GM19452 (cell line): ENCODE results near the gene DZIP3.
"Not testable (repeated sequence)": the region's sequence is repeated elsewhere in the genome, so short reads cannot be mapped to it uniquely, and the experiment has no call there.

Experiments
- ATAC-seq: cut with Tn5 transposase; IDR thresholded peaks from one replicate; pipeline ENCODE4 v1.9.1; 2021; ENCODE audit not compliant: unreplicated experiment

The DZIP3 gene

DNA sequence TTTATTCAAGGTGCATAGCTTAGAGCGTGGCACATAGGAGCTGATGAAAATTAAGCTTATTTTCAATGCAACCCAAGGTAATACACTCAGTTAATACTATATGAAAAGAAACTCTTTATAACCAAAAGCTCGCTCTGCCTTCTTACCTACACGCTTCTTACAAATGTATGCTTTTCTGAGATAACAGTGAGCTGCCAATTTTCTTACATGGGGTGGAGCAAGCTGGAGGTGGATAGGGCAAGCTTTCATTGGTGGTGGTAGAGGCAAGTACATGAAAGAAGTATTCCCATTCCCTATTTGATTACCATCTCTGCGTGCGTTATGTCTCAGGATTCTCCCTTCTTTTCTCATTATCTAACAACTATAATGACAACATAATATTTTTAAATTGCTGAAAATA is 8.9 kb downstream of the DZIP3 start:
- no peak for ATAC-seq

DNA sequence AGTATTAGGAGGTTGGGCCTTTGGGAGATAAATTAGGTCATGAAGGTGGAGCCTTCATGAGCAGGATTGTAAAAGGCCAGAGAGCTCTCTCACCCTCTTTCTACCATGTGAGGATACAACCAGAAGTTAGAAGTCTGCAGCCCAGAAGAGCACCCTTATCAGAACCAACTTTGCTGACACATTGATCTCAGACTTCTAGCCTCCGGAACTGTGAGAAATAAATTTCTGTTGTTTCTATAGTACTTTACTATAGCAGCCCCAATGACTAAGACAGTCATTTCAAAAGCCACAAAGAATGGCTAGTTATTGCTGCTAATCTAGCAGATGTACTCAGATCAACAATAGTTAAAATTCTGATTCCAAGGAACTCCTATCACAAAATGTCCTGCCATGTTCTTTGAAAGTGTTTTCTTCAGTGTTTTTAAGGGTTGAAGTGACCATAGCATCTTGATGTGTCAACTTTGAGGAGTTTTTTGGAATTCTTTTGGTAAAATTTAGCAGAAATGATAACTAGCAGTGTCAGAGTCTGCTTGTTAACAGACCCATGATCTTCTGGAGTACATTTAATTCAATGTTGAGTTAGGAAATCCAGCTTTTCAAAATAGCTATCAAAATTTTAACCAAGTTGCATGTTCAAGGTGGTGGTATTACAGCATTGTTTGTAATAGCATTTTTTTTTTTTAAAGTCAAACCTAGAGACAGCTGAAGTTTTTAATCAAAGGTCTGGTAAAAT is 10.3 kb downstream of the DZIP3 start:
- ATAC-seq, result no peak

DNA sequence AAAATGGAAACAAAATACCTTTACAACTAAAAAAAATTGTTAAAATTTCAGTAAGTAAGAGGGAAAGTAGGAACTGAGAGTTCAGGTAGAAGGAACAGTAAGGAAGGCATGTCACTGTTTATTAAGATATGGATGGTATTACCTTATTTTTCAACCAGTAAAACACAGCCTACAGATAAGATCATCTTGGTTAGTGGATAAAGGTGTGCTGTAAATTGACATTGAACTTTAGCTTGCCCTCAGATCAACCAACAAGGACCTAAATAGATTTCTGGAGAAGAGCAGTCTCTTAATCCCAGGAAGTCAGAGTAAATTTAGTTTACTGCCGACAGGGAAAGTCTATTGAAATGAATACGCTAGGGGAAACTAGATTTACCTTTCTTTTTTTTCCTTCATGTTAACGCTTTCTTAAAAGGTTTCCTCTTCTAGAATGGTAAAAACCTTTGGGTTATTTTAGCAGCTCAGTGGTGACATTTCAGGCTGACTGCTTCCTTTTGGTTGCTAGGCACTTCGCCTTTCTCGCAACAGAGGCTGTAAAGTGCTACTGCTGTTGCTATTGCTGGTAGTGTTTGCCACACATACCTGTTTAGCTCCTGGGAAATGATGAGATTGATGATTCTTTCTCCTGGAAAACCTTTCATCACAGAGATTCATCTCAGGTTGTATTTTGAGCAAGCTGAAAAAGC is 12.9 kb downstream of the DZIP3 start:
- peak; percentile 52 for ATAC-seq

DNA sequence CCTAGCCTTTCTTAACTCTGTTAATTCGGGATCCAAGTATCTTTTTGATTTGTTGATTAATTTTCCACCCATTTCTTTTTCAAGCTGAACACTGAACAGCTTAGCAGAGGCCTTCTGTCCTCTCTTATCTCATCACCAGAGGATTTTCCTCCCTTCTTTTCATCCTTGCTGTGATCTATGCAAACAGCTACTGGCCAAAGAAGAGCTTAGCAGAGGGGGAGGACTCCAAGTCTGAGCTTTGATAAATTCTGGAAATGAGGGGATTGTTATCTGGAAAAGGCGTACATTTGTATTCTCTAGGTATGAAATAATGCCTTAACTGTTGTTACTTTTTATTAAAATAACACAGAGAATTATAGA is 13.4 kb downstream of the DZIP3 start:
- ATAC-seq, result no peak

DNA sequence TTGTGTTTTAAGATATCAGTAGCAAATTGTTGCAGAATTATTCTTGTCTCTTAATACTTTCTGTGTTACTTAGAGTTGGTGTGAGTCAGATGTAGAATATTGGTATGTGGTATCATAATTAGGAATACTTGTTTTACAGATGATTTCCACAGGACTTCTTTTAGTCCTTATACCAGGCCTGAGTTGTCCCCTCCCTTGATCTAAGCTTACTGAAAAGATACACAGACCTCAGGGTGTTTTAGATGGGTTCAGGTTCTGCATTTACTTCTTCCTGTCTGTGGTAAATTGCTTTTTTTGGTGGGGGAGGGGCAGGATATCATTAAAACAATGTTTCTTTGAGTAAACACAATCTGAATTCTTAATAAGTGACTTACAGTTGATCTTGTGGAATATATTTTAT is 14.2 kb downstream of the DZIP3 start:
- ATAC-seq, result no peak

DNA sequence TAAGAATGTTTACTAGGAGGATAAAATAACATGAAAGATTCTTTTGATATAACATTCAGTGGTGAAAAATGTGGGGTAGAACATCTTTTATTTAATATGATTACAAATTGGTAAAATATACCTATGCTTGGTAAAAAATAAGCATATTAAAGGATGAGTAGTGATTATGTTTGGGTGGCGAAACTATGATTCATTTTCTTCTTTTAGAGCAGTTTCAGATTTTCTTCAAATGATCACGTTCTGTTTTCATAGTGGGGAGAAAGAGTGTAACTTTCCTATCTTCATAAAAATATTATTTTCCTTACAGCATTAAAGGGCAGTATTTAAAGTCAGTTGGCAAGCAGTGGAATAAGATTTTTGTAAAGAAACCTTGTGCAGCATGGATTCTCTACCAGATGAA is 15.5 kb downstream of the DZIP3 start:
- ATAC-seq, result no peak

DNA sequence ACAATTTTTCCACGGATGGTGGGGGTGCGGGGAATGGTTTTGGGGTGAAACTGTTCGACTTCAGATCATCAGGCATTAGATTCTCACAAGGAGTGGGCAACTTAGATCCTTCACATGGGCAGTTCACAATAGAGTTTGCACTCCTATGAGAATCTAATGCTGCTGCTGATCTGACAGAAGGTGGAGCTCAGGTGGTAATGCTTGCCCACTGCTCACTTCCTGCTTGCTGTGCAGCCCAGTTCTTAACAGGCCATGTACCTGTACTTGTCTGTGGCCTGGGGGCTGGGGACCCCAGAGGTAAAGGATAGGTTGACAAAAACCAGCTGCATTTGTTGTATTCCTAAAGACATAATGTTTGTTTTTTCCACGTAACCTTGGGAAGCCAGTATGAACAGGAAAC is 16.0 kb downstream of the DZIP3 start:
- no peak for ATAC-seq

DNA sequence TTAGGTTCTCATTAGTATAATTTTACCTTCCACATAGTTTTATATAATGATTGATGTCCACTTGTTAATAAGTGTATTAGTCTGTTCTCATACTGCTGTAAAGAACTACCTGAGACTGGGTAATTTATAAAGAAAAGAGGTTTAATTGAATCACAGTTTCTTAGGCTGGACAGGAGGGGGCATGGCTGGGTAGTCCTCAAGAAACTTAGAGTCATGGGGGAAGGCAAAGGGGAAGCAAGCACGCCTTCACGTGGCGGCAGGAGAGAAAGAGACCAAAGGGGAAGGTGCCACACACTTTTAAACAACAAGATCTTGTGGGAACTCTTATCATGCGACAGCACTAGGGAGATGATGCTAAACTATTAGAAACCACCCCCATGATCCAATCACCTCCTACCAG is 19.2 kb downstream of the DZIP3 start:
- ATAC-seq, result no peak

DNA sequence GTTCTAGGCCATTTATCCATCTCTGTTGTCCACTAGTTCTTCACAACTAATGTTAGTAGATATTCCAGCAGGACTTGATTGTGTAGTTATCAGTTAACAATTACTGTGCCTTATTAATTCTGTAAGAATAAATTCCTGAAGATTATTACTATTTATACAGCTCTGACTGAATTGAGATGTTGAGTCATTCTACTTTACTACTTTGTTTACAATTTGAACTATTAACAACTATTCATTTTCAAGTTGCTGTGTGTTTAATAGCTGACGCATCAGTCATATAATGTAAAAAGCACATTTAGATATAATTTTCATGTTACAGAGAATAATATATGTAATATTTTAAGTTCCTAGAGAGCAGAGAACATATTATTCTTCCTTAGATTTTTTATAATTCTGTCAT is 21.1 kb downstream of the DZIP3 start:
- ATAC-seq, result no peak

DNA sequence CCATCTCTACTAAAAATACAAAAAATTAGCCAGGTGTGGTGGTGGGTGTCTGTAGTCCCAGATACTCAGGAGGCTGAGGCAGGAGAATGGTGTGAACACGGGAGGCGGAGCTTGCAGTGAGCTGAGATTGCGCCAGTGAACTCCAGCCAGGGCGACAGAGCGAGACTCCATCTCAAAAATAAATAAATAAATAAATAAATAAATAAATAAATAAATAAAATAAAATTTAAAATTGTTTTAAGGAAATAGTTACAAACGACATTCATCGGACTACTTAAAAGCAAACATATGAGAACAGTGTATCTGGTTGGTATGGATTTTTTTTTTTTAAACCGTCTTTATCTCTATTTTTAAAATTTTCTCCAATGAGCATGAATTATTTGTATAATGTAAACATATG is 26.6 kb downstream of the DZIP3 start:
- not testable (repeated sequence) for ATAC-seq

DNA sequence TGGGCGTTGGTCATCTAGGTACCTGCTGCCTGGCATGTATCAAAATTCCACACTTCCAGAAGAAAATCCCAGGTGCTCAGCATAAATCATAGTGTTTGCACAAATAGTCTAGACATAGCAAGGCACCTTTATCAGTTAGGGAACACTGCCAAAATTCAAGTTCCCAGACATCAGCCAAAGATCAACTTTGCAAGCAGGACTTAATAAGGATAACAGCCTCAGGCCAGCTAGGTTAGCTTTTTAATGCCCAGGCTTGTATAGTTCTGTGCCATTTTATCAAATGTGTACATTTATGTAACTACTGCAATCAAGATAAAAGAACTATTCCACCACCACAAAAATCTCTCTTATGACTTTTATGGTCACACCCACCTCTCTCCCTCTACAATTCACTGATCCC is 30.7 kb downstream of the DZIP3 start:
- ATAC-seq, result no peak

DNA sequence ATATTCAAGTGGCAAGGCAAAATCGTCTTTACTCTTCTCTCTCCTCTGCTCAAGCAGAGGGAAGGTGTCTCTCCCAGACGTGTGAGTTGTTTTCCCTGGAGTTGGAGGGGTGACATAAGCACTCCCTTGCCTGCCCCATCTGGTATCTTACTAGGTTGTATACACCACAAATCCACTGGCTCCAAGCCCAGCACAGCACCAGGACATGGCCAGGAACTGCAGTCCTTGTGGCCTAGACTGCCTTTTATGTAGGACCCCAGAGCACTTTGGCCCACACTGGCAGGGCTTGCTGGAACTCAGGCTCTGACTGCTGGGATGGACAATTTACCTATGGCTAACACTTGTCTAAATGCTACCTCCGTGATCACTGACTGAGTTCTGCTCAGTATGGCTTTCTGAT is 34.0 kb downstream of the DZIP3 start:
- no peak for ATAC-seq

DNA sequence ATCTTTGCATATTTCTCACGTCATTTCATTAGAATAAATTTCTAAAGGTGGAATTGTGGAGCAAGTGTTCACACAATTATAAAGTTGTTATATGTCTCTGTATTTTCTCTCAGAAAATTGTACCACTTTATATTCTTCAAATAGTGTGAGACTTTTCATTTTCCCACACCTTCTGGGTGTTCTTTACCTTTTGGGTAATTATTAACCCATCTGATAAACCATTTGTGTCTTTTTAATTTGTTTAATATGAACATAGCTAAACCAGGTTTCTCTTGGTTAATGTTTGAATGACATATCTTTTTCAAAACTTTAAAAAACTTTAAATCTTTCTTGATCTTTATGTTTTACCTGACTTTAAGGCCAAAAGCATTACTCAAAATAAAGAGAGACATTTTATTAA is 40.5 kb downstream of the DZIP3 start:
- ATAC-seq, result no peak

DNA sequence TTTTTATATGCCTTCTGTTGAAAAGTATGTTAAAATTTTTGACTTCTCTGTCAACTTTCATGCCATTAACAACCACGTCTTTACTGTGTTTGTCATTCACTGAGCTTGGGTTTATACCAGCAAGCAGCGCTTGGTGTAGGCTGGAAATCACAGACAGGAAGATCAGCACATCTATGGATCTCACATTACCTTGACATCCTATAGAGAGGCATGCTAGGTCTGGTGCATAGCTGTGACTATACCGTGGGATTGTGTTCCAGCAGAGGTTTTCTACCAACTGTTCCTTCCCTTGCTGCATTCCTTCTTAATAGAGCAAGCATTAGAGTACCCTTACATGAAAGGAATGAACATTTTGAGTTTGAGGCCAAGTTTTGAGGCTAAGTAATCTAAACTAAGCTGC is 53.0 kb downstream of the DZIP3 start:
- ATAC-seq, result no peak

DNA sequence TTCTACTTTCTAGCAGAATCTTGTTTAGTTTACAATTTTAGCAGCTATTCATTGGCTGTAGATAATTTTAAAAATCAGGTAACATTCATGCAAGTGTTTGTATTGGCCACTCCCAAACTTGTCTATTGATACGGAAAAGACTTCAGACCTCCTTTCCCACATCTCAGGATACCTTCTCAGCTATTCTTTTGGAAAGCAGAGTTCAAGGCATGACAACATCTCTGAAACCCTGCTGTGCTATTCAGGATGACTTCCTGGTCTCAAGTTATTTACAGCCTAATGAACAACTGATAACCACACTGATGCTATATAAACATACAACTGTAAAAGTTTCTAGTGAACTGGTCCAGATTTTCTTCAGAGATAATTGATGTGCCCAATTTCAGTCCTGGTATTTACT is 55.8 kb downstream of the DZIP3 start:
- ATAC-seq, result no peak

DNA sequence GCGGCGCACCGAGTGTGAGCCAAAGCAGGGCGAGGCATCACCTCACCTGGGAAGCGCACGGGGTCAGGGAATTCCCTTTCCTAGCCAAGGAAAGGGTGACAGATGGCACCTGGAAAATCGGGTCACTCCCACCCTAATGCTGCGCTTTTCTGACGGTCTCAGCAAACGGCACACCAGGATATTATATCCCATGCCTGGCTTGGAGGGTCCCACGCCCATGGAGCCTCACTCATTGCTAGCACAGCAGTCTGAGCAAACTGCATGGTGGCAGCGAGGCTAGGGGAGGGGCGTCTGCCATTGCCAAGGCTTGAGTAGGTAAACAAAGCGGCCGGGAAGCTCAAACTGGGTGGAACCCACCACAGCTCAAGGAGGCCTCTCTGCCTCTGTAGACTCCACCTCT is 66.1 kb downstream of the DZIP3 start:
- not testable (repeated sequence) for ATAC-seq

DNA sequence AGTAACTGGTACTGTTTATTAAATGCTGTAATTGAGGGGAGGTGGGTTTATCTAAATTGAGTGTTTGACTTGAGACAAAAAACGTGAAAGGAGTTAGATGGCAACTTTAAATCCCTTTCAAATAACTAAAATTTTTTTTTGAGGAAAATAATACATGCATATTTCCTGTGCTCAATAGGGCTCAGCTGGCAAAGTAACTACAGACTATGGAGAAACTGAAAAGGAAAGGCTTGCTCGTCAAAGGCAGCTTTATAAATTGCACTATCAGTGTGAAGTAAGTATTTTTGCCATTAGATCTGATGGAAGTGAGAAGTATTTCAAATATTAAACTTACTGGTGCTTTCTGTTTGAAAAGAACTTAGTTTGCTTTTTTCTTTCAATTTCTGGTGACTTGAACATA is 72.2 kb downstream of the DZIP3 start:
- no peak for ATAC-seq

DNA sequence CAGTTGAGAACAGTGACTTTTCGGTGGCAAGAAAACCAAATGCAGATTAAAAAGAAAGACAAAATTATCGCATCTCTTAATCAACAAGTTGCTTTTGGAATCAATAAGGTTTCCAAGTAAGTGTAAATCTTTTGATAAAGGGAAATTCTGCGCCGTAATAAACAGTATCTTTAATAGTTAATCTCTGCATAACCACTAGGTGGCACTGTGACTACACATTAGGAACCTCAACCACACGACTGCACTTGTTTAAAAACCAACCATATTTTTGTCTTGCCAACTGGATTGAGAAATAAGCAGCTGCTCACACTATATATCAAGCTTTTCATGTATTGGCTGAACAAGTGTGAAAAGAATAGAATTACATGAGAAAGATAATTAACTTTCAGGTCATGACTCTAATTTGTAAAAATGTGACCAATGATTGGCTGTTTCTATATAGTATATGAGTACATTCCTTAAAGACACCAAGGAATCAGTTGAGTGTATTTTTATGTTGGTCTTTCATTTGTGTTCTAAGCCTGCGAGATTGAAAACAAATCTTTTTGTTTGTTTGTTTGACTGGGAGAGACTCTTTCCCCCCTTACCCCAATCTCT is 72.7 kb downstream of the DZIP3 start:
- ATAC-seq, result peak; percentile 80

DNA sequence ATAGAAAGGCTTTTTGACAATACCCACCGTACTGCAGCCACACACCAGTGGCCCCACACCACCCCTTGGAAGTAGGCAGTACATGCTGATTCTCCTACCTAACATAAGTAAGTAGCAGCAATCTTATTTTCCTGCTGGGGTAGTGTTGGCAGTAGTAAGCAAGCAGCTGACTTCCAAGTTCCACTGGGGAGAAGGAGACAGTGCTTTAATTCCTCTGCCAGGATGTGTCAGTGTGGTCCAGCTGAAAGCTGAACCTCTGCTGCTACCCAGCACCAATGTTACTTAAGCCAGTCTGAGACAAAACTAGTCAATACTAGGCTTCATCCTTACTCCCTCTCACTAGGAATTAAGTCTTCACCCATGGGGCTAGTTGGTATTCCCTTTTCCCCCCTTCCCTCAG is 74.7 kb downstream of the DZIP3 start:
- ATAC-seq, result no peak

DNA sequence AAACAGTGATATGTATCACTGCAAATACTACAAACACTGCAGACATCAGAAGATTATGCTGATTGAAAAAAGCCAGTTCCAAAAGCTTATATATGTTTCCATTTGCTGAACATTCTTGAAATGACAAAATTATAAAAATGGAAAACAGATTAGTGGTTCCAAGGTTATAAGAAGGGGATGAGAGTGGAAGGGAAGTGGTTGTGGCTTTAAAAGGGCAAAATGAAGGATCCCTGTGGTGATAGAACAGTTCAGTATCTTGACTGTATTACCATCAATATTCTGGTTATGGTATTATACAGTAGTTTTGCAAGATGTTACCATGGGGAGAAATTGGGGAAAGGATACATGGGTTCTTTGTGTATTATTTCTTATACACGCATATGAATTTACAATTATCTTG is 77.8 kb downstream of the DZIP3 start:
- no peak for ATAC-seq

DNA sequence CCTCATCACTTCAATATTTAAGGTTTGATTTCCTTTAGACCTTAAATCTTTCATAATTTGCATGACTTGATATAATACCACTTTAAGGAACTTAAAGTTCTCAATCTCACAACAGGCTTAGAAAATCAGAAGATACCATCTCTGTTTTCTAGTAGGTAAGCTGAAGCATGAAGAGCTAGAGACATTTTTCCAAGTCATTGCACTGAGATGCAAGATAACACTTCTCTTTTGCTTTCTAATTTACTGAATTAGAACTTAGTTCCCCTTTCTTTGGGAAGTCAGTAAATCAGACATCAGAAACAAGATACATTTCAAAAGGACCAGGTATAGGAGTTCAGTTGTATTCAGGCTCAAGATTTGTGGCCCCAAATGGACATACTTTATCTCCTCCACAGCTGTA is 79.7 kb downstream of the DZIP3 start:
- no peak for ATAC-seq

DNA sequence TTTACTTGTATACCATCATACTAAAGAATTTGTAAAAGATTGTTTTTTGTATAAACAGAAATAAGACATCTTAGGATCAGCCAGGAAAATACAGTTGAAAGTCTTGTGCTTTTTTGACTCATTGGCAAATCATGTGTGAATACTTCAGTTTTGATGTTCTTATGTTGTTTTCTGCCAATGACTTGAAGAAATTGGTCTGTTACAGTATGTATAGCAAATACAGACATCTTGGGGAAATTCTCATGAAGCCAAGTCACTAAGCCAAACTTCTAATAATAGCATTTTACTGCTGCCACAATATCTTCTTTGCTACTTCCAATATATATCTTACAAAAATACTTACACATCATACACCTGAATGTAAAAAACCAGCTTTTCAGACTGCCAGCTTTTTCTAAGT is 83.2 kb downstream of the DZIP3 start:
- ATAC-seq, result no peak
